PC-9 (cell line): ENCODE measurements around the gene ACSS3.

Source experiments
- CTCF ChIP-seq: fragments of 200-600 bp; sonication (generic); conservative IDR thresholded peaks from 2 replicates; pipeline ENCODE4 v1.6.1; 2017; ENCODE audit warnings: mixed run types, antibody characterized with exemption, mild to moderate bottlenecking, moderate library complexity
- EZH2 ChIP-seq: fragments of 200-600 bp; sonication (generic); IDR thresholded peaks from 2 replicates; pipeline ENCODE4 v1.8.0; 2017; ENCODE audit warnings: antibody characterized with exemption, low read depth

DNA sequence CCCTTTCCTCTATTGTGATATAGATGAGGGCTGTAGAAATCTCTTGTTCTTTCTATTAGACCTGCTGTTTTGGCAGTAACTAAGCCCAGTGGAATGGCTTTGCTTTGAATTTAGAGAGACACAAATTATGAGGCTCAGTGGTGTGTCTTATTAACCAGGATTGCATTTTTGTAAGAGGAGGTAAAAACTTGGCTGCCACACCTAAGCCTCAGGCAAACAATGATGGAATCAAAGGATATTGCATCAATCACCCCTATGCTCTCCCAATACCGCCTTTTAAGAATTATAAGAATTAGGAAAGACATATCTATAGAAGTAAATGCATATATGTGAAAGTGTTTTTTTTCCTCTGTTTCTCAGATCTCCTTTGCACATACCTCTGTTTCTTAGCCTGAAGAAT lies 63.3 kb downstream of the ACSS3 start:
- TF ChIP-seq CTCF = no peak
- TF ChIP-seq EZH2 = no peak
